HEK293T (cell line): ENCODE data around the gene RUFY4.

ENCODE experiments used
- BHLHE40 ChIP-seq: fragments of 450-650 bp; IDR thresholded peaks from 2 replicates; pipeline ENCODE4 v1.6.1; 2016; ENCODE audit warnings: mild to moderate bottlenecking, moderate library complexity, borderline replicate concordance
- CTBP1 ChIP-seq: fragments of 450-650 bp; IDR thresholded peaks from 2 replicates; pipeline ENCODE4 v1.6.1; 2016; ENCODE audit warnings: borderline replicate concordance
- ELF4 ChIP-seq: fragments of 450-650 bp; IDR thresholded peaks from 2 replicates; pipeline ENCODE4 v1.6.1; 2017; ENCODE audit warnings: antibody characterized with exemption
- FOXA1 ChIP-seq: fragments of 450-650 bp; IDR thresholded peaks from 2 replicates; pipeline ENCODE4 v1.6.1; 2016; ENCODE audit warnings: mild to moderate bottlenecking
- FOXK2 ChIP-seq: fragments of 450-650 bp; IDR thresholded peaks from 2 replicates; pipeline ENCODE4 v1.6.1; 2016; ENCODE audit warnings: mild to moderate bottlenecking
- FOXM1 ChIP-seq: fragments of 450-650 bp; IDR thresholded peaks from 2 replicates; pipeline ENCODE4 v1.6.1; 2017; ENCODE audit warnings: mild to moderate bottlenecking, borderline replicate concordance
- HDGF ChIP-seq: fragments of 450-650 bp; IDR thresholded peaks from 2 replicates; pipeline ENCODE4 v1.6.1; 2017; ENCODE audit warnings: antibody characterized with exemption, borderline replicate concordance
- L3MBTL2 ChIP-seq: fragments of 450-650 bp; conservative IDR thresholded peaks from 2 replicates; pipeline ENCODE4 v1.6.1; 2016; ENCODE audit warnings: mild to moderate bottlenecking
- LEF1 ChIP-seq: fragments of 450-650 bp; IDR thresholded peaks from 2 replicates; pipeline ENCODE4 v1.6.1; 2017; ENCODE audit warnings: mild to moderate bottlenecking, borderline replicate concordance
- NFRKB ChIP-seq: fragments of 450-650 bp; IDR thresholded peaks from 2 replicates; pipeline ENCODE4 v1.6.1; 2016; ENCODE audit warnings: mild to moderate bottlenecking, moderate library complexity
- SP1 ChIP-seq: fragments of 450-650 bp; IDR thresholded peaks from 2 replicates; pipeline ENCODE4 v1.6.1; 2017
- SUZ12 ChIP-seq: fragments of 450-650 bp; IDR thresholded peaks from 2 replicates; pipeline ENCODE4 v1.6.1; 2016; ENCODE audit warnings: mild to moderate bottlenecking
- ZNF384 ChIP-seq: fragments of 450-650 bp; IDR thresholded peaks from 2 replicates; pipeline ENCODE4 v1.6.1; 2016

GRCh38 chr2:218081063-218081462 lies 12.0 kb downstream of the RUFY4 start:
- no peak for TF ChIP-seq LEF1
- TF ChIP-seq SP1 = no peak
- TF ChIP-seq ZNF384 = no peak
- no peak for TF ChIP-seq ELF4
- TF ChIP-seq HDGF = no peak
- TF ChIP-seq FOXK2 = no peak
- no peak for TF ChIP-seq NFRKB
- TF ChIP-seq BHLHE40 = no peak
- TF ChIP-seq FOXM1 = no peak
- TF ChIP-seq SUZ12 = no peak
- no peak for TF ChIP-seq FOXA1
- no peak for TF ChIP-seq L3MBTL2
- no peak for TF ChIP-seq CTBP1
